CD4-positive, alpha-beta T cell (primary cell): ENCODE results near the gene FASN. TPM values are rescaled to one million over a fixed set of nuclear protein-coding genes. Genes with fewer than 3 reads are reported as not detected.

Experiments
- ATAC-seq: fragments of 200-7000 bp; cut with Tn5 transposase; one replicate; pipeline ENCODE4 v1.10.0; 2022; ENCODE audit warnings: mild to moderate bottlenecking; ENCODE audit not compliant: poor library complexity
- CTCF ChIA-PET: fragments of 350-600 bp; sonication (Branson Sonifier 250); formaldehyde crosslinking; loops from one replicate; lab custom pipeline; 2021; ENCODE audit warnings: antibody characterized with exemption, inconsistent platforms; lab: Charles Lee
- POLR2A ChIA-PET: fragments of 350-600 bp; sonication (Branson Sonifier 250); formaldehyde crosslinking; loops from one replicate; lab custom pipeline; 2021; ENCODE audit warnings: antibody characterized with exemption, inconsistent platforms; lab: Charles Lee
- DNase-seq, 14 experiments: peaks; one replicate each; pipeline ENCODE4 v3.0.0-alpha.2; 2013 to 2020; ENCODE audit warnings: mixed read lengths in 2 of 14
- H3K27ac ChIP-seq, 2 donors: one replicate each; pipeline versions ENCODE4 v1.5.1 to v1.7.0; 2013; ENCODE audit warnings: low read length in 2 of 2, low read depth in 1 of 2, mild to moderate bottlenecking in 1 of 2
- H3K27me3 ChIP-seq, 2 experiments: 1 replicate in 1 of 2; 2 replicates in 1 of 2; pipeline versions ENCODE4 v1.6.1 to v1.7.0; 2013; ENCODE audit warnings: low read length in 2 of 2, control low read depth in 1 of 2, mild to moderate bottlenecking in 1 of 2, moderate library complexity in 1 of 2; ENCODE audit not compliant: insufficient read depth in 2 of 2, control insufficient read depth in 1 of 2
- H3K36me3 ChIP-seq: one replicate; pipeline ENCODE4 v1.6.1; 2013; ENCODE audit warnings: low read length, control low read depth; ENCODE audit not compliant: insufficient read depth
- H3K4me1 ChIP-seq: one replicate; pipeline ENCODE4 v1.6.1; 2013; ENCODE audit warnings: low read length, control low read depth; ENCODE audit not compliant: insufficient read depth
- H3K4me3 ChIP-seq: one replicate; pipeline ENCODE4 v1.5.1; 2013; ENCODE audit warnings: mild to moderate bottlenecking, low read length, moderate library complexity
- H3K9me3 ChIP-seq, 2 experiments: 1 replicate in 1 of 2; 2 replicates in 1 of 2; pipeline versions ENCODE4 v1.6.1 to v1.7.0; 2013; ENCODE audit warnings: low read length in 2 of 2, mild to moderate bottlenecking in 2 of 2, control low read depth in 1 of 2, moderate library complexity in 1 of 2; ENCODE audit not compliant: control insufficient read depth in 1 of 2, insufficient read depth in 1 of 2
- H3K27ac Mint-ChIP-seq: one replicate; pipeline ENCODE4 v1.8.0; 2020; ENCODE audit warnings: mixed read lengths
- H3K27me3 Mint-ChIP-seq: one replicate; pipeline ENCODE4 v1.8.0; 2021; ENCODE audit warnings: mixed read lengths
- H3K36me3 Mint-ChIP-seq: one replicate; pipeline ENCODE4 v1.8.0; 2021; ENCODE audit warnings: low read depth, mixed read lengths
- H3K4me1 Mint-ChIP-seq: one replicate; pipeline ENCODE4 v1.8.0; 2021; ENCODE audit warnings: low read depth, mixed read lengths
- H3K4me3 Mint-ChIP-seq: one replicate; pipeline ENCODE4 v1.8.0; 2020; ENCODE audit warnings: mild to moderate bottlenecking, mixed read lengths
- H3K9me3 Mint-ChIP-seq: one replicate; pipeline ENCODE4 v1.8.0; 2020; ENCODE audit warnings: mixed read lengths
- CTCF ChIP-seq: fragments of 200-600 bp; IDR thresholded peaks from one replicate; pipeline ENCODE4 v1.8.0; 2022; ENCODE audit warnings: antibody characterized with exemption, mild to moderate bottlenecking
- intact Hi-C, 2 experiments: fragments of 100-400 bp; cut with DNase I in 1 of 2; cut with micrococcal nuclease in 1 of 2; formaldehyde crosslinking; loops; one replicate each; pipeline versions ENCODE4 v1.15.1 to v1.9.0; 2023 to 2025; cut with DNase I, micrococcal nuclease
- total RNA-seq, 174 experiments: library from RNA in 2 of 174; stranded (reverse) in 2 of 174; gene quantifications; one replicate each; pipeline ENCODE4 v1.2.3 and lab custom pipeline; 2021 to 2026

FASN gene
- total RNA-seq, 2 experiments from 2014 or later = 168 to 174 TPM

GRCh38 chr17:82126556-82127314 lies 28.7 kb upstream of the FASN start:
- ATAC-seq (peak; percentile 78), DNase-seq (peak; percentile 77 to 98 (median 88))
- Mint-ChIP-seq H3K9me3 (no peaks in the 10 kb centered on the region), H3K36me3 (peaks cover 6% of the 10 kb centered on the region), H3K4me3 (peak overlapping the region; percentile 39), H3K4me1 (peaks cover 76% of the 10 kb centered on the region), H3K27me3 (no peaks in the 10 kb centered on the region), H3K27ac (peak overlapping the region; percentile 97)
- Histone ChIP-seq H3K27ac (peak overlapping the region; percentile 83 to 94), H3K36me3 (no peaks in the 10 kb centered on the region), H3K4me3 (peak overlapping the region; percentile 40), H3K9me3 (no peaks in the 10 kb centered on the region), H3K4me1 (peaks cover 79% of the 10 kb centered on the region), H3K27me3 (no peaks in the 10 kb centered on the region)
- POLR2A ChIA-PET = interaction anchor here (0.5 to 2.9 kb wide), 36 partner anchors 9 to 887 kb away, joined by 3 to 44 read pairs (median 4); partner anchors contain the start of genes CCDC57, CD7, CENPX and DCXR
- TF ChIP-seq CTCF = peak; percentile 19
- intact Hi-C loops = loop anchor here (1.0 to 10.0 kb wide), 7 partner anchors 20 to 162 kb away; partner anchors contain the start of genes FASN (in 2 of the 2), DCXR (in 1 of the 2), NOTUM (in 1 of the 2) and RAC3 (in 1 of the 2)
- CTCF ChIA-PET = interaction anchor here (0.6 to 2.8 kb wide), 9 partner anchors 10 to 167 kb away, joined by 3 to 15 read pairs (median 4); partner anchors contain the start of genes DCXR and FASN

- H3K27me3 Mint-ChIP-seq = no peaks in the 10 kb centered on the region
- Histone ChIP-seq H3K4me3 (no peak overlapping the region), H3K27me3 (no peaks in the 10 kb centered on the region), H3K36me3 (no peaks in the 10 kb centered on the region), H3K27ac (no peak overlapping the region), H3K4me1 (peaks cover 95% of the 10 kb centered on the region), H3K9me3 (no peaks in the 10 kb centered on the region)
- ChIA-PET POLR2A (no interaction called here), CTCF (no interaction called here)
- no peaks in the 10 kb centered on the region for H3K9me3 Mint-ChIP-seq
- intact Hi-C loops = loop anchor here (10.0 kb wide), 2 partner anchors 89 to 159 kb away; partner anchors contain the start of genes DCXR (in 1 of the 2), NOTUM (in 1 of the 2) and RAC3 (in 1 of the 2)
- H3K4me1 Mint-ChIP-seq = peaks cover 90% of the 10 kb centered on the region
- peak overlapping the region; percentile 26 for H3K4me3 Mint-ChIP-seq
- peak overlapping the region; percentile 97 for H3K27ac Mint-ChIP-seq
- TF ChIP-seq CTCF = no peak
- no peak for ATAC-seq
- H3K36me3 Mint-ChIP-seq = peaks cover 11% of the 10 kb centered on the region
- no peak for DNase-seq
Measured at GRCh38 chr17:82124101-82124500, 26.1 kb upstream of the FASN start.

GRCh38 chr17:82121660-82122629 lies 23.9 kb upstream of the FASN start:
- Mint-ChIP-seq H3K27ac (peak overlapping the region; percentile 97), H3K4me1 (peaks cover 79% of the 10 kb centered on the region), H3K27me3 (no peaks in the 10 kb centered on the region), H3K36me3 (peaks cover 11% of the 10 kb centered on the region), H3K4me3 (peak overlapping the region; percentile 38), H3K9me3 (no peaks in the 10 kb centered on the region)
- ChIA-PET POLR2A (interaction anchor here (1.1 to 1.8 kb wide), 4 partner anchors 9 to 91 kb away, joined by 3 to 4 read pairs (median 4); partner anchors contain the start of gene DCXR), CTCF (interaction anchor here (0.5 to 1.3 kb wide), 3 partner anchors 15 to 91 kb away, joined by 3 to 4 read pairs (median 4); no protein-coding TSS in a partner anchor)
- intact Hi-C loops = loop anchor here (10.0 kb wide), 2 partner anchors 87 to 157 kb away; partner anchors contain the start of genes DCXR (in 1 of the 2), NOTUM (in 1 of the 2) and RAC3 (in 1 of the 2)
- H3K36me3 ChIP-seq = no peaks in the 10 kb centered on the region
- H3K9me3 ChIP-seq = no peaks in the 10 kb centered on the region
- no peak overlapping the region for H3K4me3 ChIP-seq
- no peak for DNase-seq
- no peak overlapping the region for H3K27ac ChIP-seq
- no peak for TF ChIP-seq CTCF
- no peak for ATAC-seq
- H3K27me3 ChIP-seq = no peaks in the 10 kb centered on the region
- H3K4me1 ChIP-seq = peaks cover 74% of the 10 kb centered on the region
